NT2/D1 (cell line): Measurements from ENCODE around the gene PRICKLE1.

Source experiments
- YY1 ChIP-seq: IDR thresholded peaks from 2 replicates; pipeline ENCODE4 v1.6.1; 2011; ENCODE audit not compliant: insufficient read length, insufficient read depth
- ZNF274 ChIP-seq: IDR thresholded peaks from 2 replicates; pipeline ENCODE4 v1.6.1; 2011; ENCODE audit warnings: mild to moderate bottlenecking, low read depth, low read length

DNA sequence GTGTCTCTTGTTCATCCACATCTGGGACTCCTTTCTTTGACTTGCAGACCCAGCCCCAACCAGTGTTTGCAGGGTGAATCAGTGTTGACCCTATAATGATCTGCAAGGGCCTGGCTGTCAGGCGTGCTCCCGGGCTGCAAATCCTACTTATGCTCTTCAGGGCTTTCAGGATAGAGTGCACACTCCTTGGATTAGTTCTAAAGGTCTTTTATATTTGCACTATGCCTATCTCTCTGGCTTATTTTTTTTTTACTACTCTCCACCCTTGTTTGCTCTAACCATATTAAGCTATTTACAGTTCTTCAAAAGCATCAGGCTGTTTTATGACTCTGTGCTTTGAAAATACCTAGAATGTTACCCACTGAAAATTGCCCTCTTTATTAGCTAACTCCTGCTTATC lies 4.3 kb upstream of the PRICKLE1 start:
- no peak for TF ChIP-seq YY1
- no peak for TF ChIP-seq ZNF274
